ENCODE measurements around the gene LITAFD.
"Not testable (repeated sequence)": the region's sequence is repeated elsewhere in the genome, so short reads cannot be mapped to it uniquely, and the experiment has no call there.

LITAFD gene

GRCh38 chr16:8872967-8873865 is 8.9 kb upstream of the LITAFD start:
- no peak for DNase-seq (ENCODE audit: low spot score)

GRCh38 chr16:8873866-8874195 is 8.3 kb upstream of the LITAFD start:
- DNase-seq (ENCODE audit: low spot score), result not testable (repeated sequence)

GRCh38 chr16:8874388-8874787 is 7.8 kb upstream of the LITAFD start:
- DNase-seq (ENCODE audit: low spot score), result no peak

GRCh38 chr16:8875317-8875716 is 6.8 kb upstream of the LITAFD start:
- not testable (repeated sequence) for DNase-seq (ENCODE audit: low spot score)

- DNase-seq (ENCODE audit: low spot score), result no peak
Observed at GRCh38 chr16:8877894-8878522, 4.1 kb upstream of the LITAFD start.

GRCh38 chr16:8878523-8878911 is 3.6 kb upstream of the LITAFD start:
- peak; percentile 20 for DNase-seq (ENCODE audit: low spot score)

GRCh38 chr16:8880839-8881510 is 1.2 kb upstream of the LITAFD start:
- no peak for DNase-seq (ENCODE audit: low spot score)

GRCh38 chr16:8882725-8883377 is 700 bp downstream of the LITAFD start:
- DNase-seq (ENCODE audit: low spot score), result no peak

GRCh38 chr16:8885674-8886592 is 3.8 kb downstream of the LITAFD start:
- no peak for DNase-seq (ENCODE audit: low spot score)

- no peak for DNase-seq (ENCODE audit: low spot score)
Observed at GRCh38 chr16:8886593-8887430, 4.7 kb downstream of the LITAFD start.

GRCh38 chr16:8887431-8887765 is 5.2 kb downstream of the LITAFD start:
- DNase-seq (ENCODE audit: low spot score), result no peak

GRCh38 chr16:8887952-8888560 is 5.9 kb downstream of the LITAFD start:
- DNase-seq (ENCODE audit: low spot score), result peak; percentile 42

- DNase-seq (ENCODE audit: low spot score), result no peak
Observed at GRCh38 chr16:8888951-8889892, 7.1 kb downstream of the LITAFD start.

GRCh38 chr16:8889893-8890548 is 7.9 kb downstream of the LITAFD start:
- no peak for DNase-seq (ENCODE audit: low spot score)

GRCh38 chr16:8890549-8890921 is 8.4 kb downstream of the LITAFD start:
- no peak for DNase-seq (ENCODE audit: low spot score)

- DNase-seq (ENCODE audit: low spot score), result no peak
Observed at GRCh38 chr16:8892101-8892575, 10.0 kb downstream of the LITAFD start.

- no peak for DNase-seq (ENCODE audit: low spot score)
Observed at GRCh38 chr16:8893426-8893825, 11.3 kb downstream of the LITAFD start.

- DNase-seq (ENCODE audit: low spot score), result no peak
Observed at GRCh38 chr16:8893976-8894690, 12.0 kb downstream of the LITAFD start.

Data from LoVo (cell line).